GM12874 (cell line): ENCODE measurements around the gene HEG1.

Experiments
- CTCF ChIP-seq: IDR thresholded peaks from 2 replicates; pipeline ENCODE4 v1.5.1; 2011; ENCODE audit warnings: low read depth, mild to moderate bottlenecking, control low read depth, low read length, moderate library complexity; ENCODE audit not compliant: insufficient read depth

Gene HEG1

GRCh38 chr3:125055913-125056745 is at the start of gene HEG1:
HEG1 (minus strand) TSS chr3:125055997; CDS start chr3:125055890, 107 bp downstream.
- TF ChIP-seq CTCF, result no peak

GRCh38 chr3:125105116-125105515 is 49.3 kb upstream of the HEG1 start:
- no peak for TF ChIP-seq CTCF

- no peak for TF ChIP-seq CTCF
Measured at GRCh38 chr3:125104639-125105038, 48.8 kb upstream of the HEG1 start.

GRCh38 chr3:125103406-125103805 is 47.6 kb upstream of the HEG1 start:
- TF ChIP-seq CTCF, result no peak

GRCh38 chr3:125102470-125102869 is 46.7 kb upstream of the HEG1 start:
- TF ChIP-seq CTCF, result no peak

GRCh38 chr3:125098611-125099291 is 43.0 kb upstream of the HEG1 start:
- TF ChIP-seq CTCF, result no peak

GRCh38 chr3:125090649-125091048 is 34.9 kb upstream of the HEG1 start:
- no peak for TF ChIP-seq CTCF
